Natural killer cell (primary cell): ENCODE measurements around the gene PDE8B. TPM values are rescaled to one million over a fixed set of nuclear protein-coding genes. Genes with fewer than 3 reads are reported as not detected.

ENCODE experiments used
- total RNA-seq, 4 donors: library from RNA; stranded (reverse); fragments of 120-200 nt in 1 of 4; gene quantifications; one replicate each; pipeline versions ENCODE4 v1.2.3 to v1.2.4, GENCODE V29; 2013 to 2022

Gene PDE8B
- total RNA-seq, 3 donors from 2014 or later (not counting 1 experiment from before 2014, with no cell fraction given), result 0.23 to 0.82 TPM; not detected in 1

Other genes starting within 250 kb of the PDE8B start
- 10 to 100 TPM; 13.0 to 22.6 (median 15.0) TPM for gene AGGF1, start 180.3 kb upstream of the PDE8B start, total RNA-seq
- gene ZBED3, start 123.4 kb upstream of the PDE8B start, total RNA-seq, result 1 to 10 TPM; 2.6 to 4.0 (median 3.2) TPM